GM19455 (cell line): ENCODE measurements around the gene UTS2B.
A peak's percentile ranks its signal among the peaks of the same experiment; 100 is the strongest.
"Not testable (repeated sequence)": the region's sequence is repeated elsewhere in the genome, so short reads cannot be mapped to it uniquely, and the experiment has no call there.

Source experiments
- ATAC-seq: cut with Tn5 transposase; IDR thresholded peaks from one replicate; pipeline ENCODE4 v1.9.1; 2021; ENCODE audit not compliant: unreplicated experiment

UTS2B gene

GRCh38 chr3:191283400-191283799 lies 46.9 kb downstream of the UTS2B start:
- ATAC-seq = no peak

- ATAC-seq = no peak
Measured at GRCh38 chr3:191282251-191283185, 47.8 kb downstream of the UTS2B start.

- ATAC-seq = no peak
Measured at GRCh38 chr3:191280882-191281281, 49.4 kb downstream of the UTS2B start.

GRCh38 chr3:191280111-191280510 lies 50.2 kb downstream of the UTS2B start:
- ATAC-seq = no peak

- no peak for ATAC-seq
Measured at GRCh38 chr3:191275751-191276150, 54.6 kb downstream of the UTS2B start.

GRCh38 chr3:191275244-191275643 lies 55.1 kb downstream of the UTS2B start:
- not testable (repeated sequence) for ATAC-seq

- ATAC-seq = peak; percentile 69
Measured at GRCh38 chr3:191269289-191270085, 60.8 kb downstream of the UTS2B start.

GRCh38 chr3:191268737-191269136 lies 61.6 kb downstream of the UTS2B start:
- ATAC-seq = no peak

GRCh38 chr3:191263850-191264249 lies 66.5 kb downstream of the UTS2B start:
- no peak for ATAC-seq

GRCh38 chr3:191263365-191263764 lies 67.0 kb downstream of the UTS2B start:
- peak; percentile 79 for ATAC-seq

- ATAC-seq = no peak
Measured at GRCh38 chr3:191262650-191263049, 67.7 kb downstream of the UTS2B start.

GRCh38 chr3:191261304-191261638 lies 69.1 kb downstream of the UTS2B start:
- ATAC-seq = no peak

GRCh38 chr3:191260431-191261303 lies 69.7 kb downstream of the UTS2B start:
- no peak for ATAC-seq

GRCh38 chr3:191259486-191259885 lies 70.8 kb downstream of the UTS2B start:
- ATAC-seq = no peak

- no peak for ATAC-seq
Measured at GRCh38 chr3:191257286-191257685, 73.0 kb downstream of the UTS2B start.

- no peak for ATAC-seq
Measured at GRCh38 chr3:191256405-191256804, 73.9 kb downstream of the UTS2B start.

GRCh38 chr3:191255156-191255555 lies 75.2 kb downstream of the UTS2B start:
- no peak for ATAC-seq

GRCh38 chr3:191254098-191254873 lies 76.0 kb downstream of the UTS2B start:
- ATAC-seq = no peak

- no peak for ATAC-seq
Measured at GRCh38 chr3:191253089-191253799, 77.1 kb downstream of the UTS2B start.

GRCh38 chr3:191246630-191247029 lies 83.7 kb downstream of the UTS2B start:
- no peak for ATAC-seq
